ENCODE results near the gene RNF32. TPM values are rescaled to one million over a fixed set of nuclear protein-coding genes. Genes with fewer than 3 reads are reported as not detected.

The RNF32 gene
- total RNA-seq, 1 experiment from 2014 or later = 3.0 TPM

GRCh38 chr7:156652886-156653568, 12.5 kb downstream of the RNF32 start:
- no peaks in the 10 kb centered on the region for H3K27me3 Mint-ChIP-seq (ENCODE audit: insufficient read depth, unreplicated experiment)
- ChIA-PET POLR2A (interaction anchor here (1.1 to 1.6 kb wide), 4 partner anchors 9 to 41 kb away, joined by 3 to 9 read pairs (median 4); partner anchors contain the start of gene RNF32), CTCF (interaction anchor here (1.2 to 1.6 kb wide), 2 partner anchors 29 to 164 kb away, joined by 3 read pairs; no protein-coding TSS in a partner anchor)
- H3K27ac Mint-ChIP-seq (ENCODE audit: low read depth, unreplicated experiment) = no peak overlapping the region
- TF ChIP-seq, protein P1, sequence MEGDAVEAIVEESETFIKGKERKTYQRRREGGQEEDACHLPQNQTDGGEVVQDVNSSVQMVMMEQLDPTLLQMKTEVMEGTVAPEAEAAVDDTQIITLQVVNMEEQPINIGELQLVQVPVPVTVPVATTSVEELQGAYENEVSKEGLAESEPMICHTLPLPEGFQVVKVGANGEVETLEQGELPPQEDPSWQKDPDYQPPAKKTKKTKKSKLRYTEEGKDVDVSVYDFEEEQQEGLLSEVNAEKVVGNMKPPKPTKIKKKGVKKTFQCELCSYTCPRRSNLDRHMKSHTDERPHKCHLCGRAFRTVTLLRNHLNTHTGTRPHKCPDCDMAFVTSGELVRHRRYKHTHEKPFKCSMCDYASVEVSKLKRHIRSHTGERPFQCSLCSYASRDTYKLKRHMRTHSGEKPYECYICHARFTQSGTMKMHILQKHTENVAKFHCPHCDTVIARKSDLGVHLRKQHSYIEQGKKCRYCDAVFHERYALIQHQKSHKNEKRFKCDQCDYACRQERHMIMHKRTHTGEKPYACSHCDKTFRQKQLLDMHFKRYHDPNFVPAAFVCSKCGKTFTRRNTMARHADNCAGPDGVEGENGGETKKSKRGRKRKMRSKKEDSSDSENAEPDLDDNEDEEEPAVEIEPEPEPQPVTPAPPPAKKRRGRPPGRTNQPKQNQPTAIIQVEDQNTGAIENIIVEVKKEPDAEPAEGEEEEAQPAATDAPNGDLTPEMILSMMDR (IDR thresholded peaks at IDR 0.05; ENCODE audit: unreplicated experiment) = no peak
- DNase-seq (ENCODE audit: unreplicated experiment) = no peak
- BruUV-seq (replicated peaks) = no TSS peak
- no peaks in the 10 kb centered on the region for H3K4me1 Mint-ChIP-seq (ENCODE audit: insufficient read depth, unreplicated experiment)
- H3K9me3 Mint-ChIP-seq (ENCODE audit: unreplicated experiment) = peaks cover 2% of the 10 kb centered on the region
- peaks cover 30% of the 10 kb centered on the region for H3K36me3 Mint-ChIP-seq (ENCODE audit: insufficient read depth, unreplicated experiment)
- intact Hi-C loops (cut with micrococcal nuclease) = no loop called here
- H3K4me3 Mint-ChIP-seq (ENCODE audit: unreplicated experiment) = no peak overlapping the region

- BruUV-seq (replicated peaks) = no TSS peak
- Mint-ChIP-seq H3K27me3 (ENCODE audit: insufficient read depth, unreplicated experiment) (no peaks in the 10 kb centered on the region), H3K9me3 (ENCODE audit: unreplicated experiment) (no peaks in the 10 kb centered on the region), H3K36me3 (ENCODE audit: insufficient read depth, unreplicated experiment) (peaks cover 27% of the 10 kb centered on the region), H3K27ac (ENCODE audit: low read depth, unreplicated experiment) (no peak overlapping the region), H3K4me3 (ENCODE audit: unreplicated experiment) (no peak overlapping the region), H3K4me1 (ENCODE audit: insufficient read depth, unreplicated experiment) (no peaks in the 10 kb centered on the region)
- intact Hi-C loops (cut with micrococcal nuclease) = no loop called here
- TF ChIP-seq, protein P1 (IDR thresholded peaks at IDR 0.05; ENCODE audit: unreplicated experiment) = no peak
- POLR2A ChIA-PET = interaction anchor here (0.9 kb wide), 1 partner anchor 13 kb away, joined by 3 read pairs; no protein-coding TSS in a partner anchor
- CTCF ChIA-PET = interaction anchor here (0.5 kb wide), 1 partner anchor 839 kb away, joined by 5 read pairs; no protein-coding TSS in a partner anchor
- no peak for DNase-seq (ENCODE audit: unreplicated experiment)
Measured at GRCh38 chr7:156654511-156655234, 14.1 kb downstream of the RNF32 start.

GRCh38 chr7:156655251-156655650, 14.7 kb downstream of the RNF32 start:
- TF ChIP-seq, protein P1 (IDR thresholded peaks at IDR 0.05; ENCODE audit: unreplicated experiment) = no peak
- H3K9me3 Mint-ChIP-seq (ENCODE audit: unreplicated experiment) = no peaks in the 10 kb centered on the region
- ChIA-PET CTCF (no interaction called here), POLR2A (interaction anchor here (0.9 kb wide), 1 partner anchor 14 kb away, joined by 3 read pairs; no protein-coding TSS in a partner anchor)
- H3K27me3 Mint-ChIP-seq (ENCODE audit: insufficient read depth, unreplicated experiment) = no peaks in the 10 kb centered on the region
- DNase-seq (ENCODE audit: unreplicated experiment) = no peak
- no peak overlapping the region for H3K27ac Mint-ChIP-seq (ENCODE audit: low read depth, unreplicated experiment)
- peaks cover 32% of the 10 kb centered on the region for H3K36me3 Mint-ChIP-seq (ENCODE audit: insufficient read depth, unreplicated experiment)
- no TSS peak for BruUV-seq (replicated peaks)
- H3K4me3 Mint-ChIP-seq (ENCODE audit: unreplicated experiment) = no peak overlapping the region
- intact Hi-C loops (cut with micrococcal nuclease) = no loop called here
- H3K4me1 Mint-ChIP-seq (ENCODE audit: insufficient read depth, unreplicated experiment) = no peaks in the 10 kb centered on the region

DNA sequence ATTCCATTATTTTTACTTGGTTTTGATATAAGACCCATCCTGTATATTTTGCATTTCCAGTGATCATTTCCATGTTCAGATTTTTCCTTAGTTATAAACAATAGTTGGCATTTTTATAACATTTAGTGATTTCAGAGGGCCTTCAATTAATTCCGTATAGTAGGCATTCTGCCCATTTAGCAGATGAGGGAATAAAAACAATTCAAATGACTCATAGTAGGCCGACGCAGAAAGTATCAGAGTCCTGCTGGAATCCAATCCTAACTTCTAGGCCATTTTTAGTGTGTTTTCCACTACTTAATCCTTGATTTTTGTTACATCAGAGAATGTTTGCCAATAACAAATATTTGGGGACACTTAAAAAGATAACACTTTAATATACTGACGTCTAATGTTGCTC, 15.4 kb downstream of the RNF32 start:
- Mint-ChIP-seq H3K27me3 (ENCODE audit: insufficient read depth, unreplicated experiment) (no peaks in the 10 kb centered on the region), H3K27ac (ENCODE audit: low read depth, unreplicated experiment) (no peak overlapping the region), H3K4me3 (ENCODE audit: unreplicated experiment) (no peak overlapping the region), H3K9me3 (ENCODE audit: unreplicated experiment) (no peaks in the 10 kb centered on the region), H3K4me1 (ENCODE audit: insufficient read depth, unreplicated experiment) (no peaks in the 10 kb centered on the region), H3K36me3 (ENCODE audit: insufficient read depth, unreplicated experiment) (peaks cover 26% of the 10 kb centered on the region)
- TF ChIP-seq, protein P1 (IDR thresholded peaks at IDR 0.05; ENCODE audit: unreplicated experiment) = no peak
- POLR2A ChIA-PET = no interaction called here
- CTCF ChIA-PET = no interaction called here
- intact Hi-C loops (cut with micrococcal nuclease) = no loop called here
- no peak for DNase-seq (ENCODE audit: unreplicated experiment)
- BruUV-seq (replicated peaks) = no TSS peak

Measured in MCF 10A (cell line).